GM19193 (cell line): ENCODE results near the gene CA10.

Experiments
- POLR2A ChIP-seq: IDR thresholded peaks from 4 replicates; pipeline ENCODE4 v1.6.1; 2011; ENCODE audit not compliant: insufficient read depth, insufficient read length; ENCODE audit errors: extremely low read depth

CA10 gene

GRCh38 chr17:52158450-52159042 lies at the start of gene CA10:
Gene CA10, minus strand, starts transcription at chr17:52158714.
- no peak for TF ChIP-seq POLR2A

GRCh38 chr17:52207796-52208195 lies 49.3 kb upstream of the CA10 start:
- TF ChIP-seq POLR2A: no peak

GRCh38 chr17:52202520-52203080 lies 44.1 kb upstream of the CA10 start:
- TF ChIP-seq POLR2A: no peak

- no peak for TF ChIP-seq POLR2A
These were observed 43.4 kb upstream of the CA10 start for GRCh38 chr17:52201767-52202519.

- TF ChIP-seq POLR2A: no peak
These were observed 33.0 kb upstream of the CA10 start for GRCh38 chr17:52191491-52191890.

GRCh38 chr17:52181782-52182181 lies 23.3 kb upstream of the CA10 start:
- TF ChIP-seq POLR2A: no peak

GRCh38 chr17:52178012-52178411 lies 19.5 kb upstream of the CA10 start:
- TF ChIP-seq POLR2A: no peak

- no peak for TF ChIP-seq POLR2A
These were observed 12.6 kb upstream of the CA10 start for GRCh38 chr17:52170963-52171572.

- TF ChIP-seq POLR2A: no peak
These were observed 1.6 kb upstream of the CA10 start for GRCh38 chr17:52160136-52160567.

GRCh38 chr17:52159246-52160135 lies 977 bp upstream of the CA10 start:
- no peak for TF ChIP-seq POLR2A

GRCh38 chr17:52157603-52158449 lies 688 bp downstream of the CA10 start:
- no peak for TF ChIP-seq POLR2A

GRCh38 chr17:52156576-52157570 lies 1.6 kb downstream of the CA10 start:
- TF ChIP-seq POLR2A: no peak

GRCh38 chr17:52155301-52155700 lies 3.2 kb downstream of the CA10 start:
- TF ChIP-seq POLR2A: no peak

GRCh38 chr17:52154466-52154865 lies 4.0 kb downstream of the CA10 start:
- TF ChIP-seq POLR2A: no peak
